WTC11 (cell line): Measurements from ENCODE around the gene ZSWIM6. TPM values are rescaled to one million over a fixed set of nuclear protein-coding genes. Genes with fewer than 3 reads are reported as not detected.

Source experiments
- ATAC-seq: fragments of 200-7000 bp; cut with Tn5 transposase; 2 replicates; pipeline ENCODE4 v1.10.0; 2021; ENCODE audit warnings: mild to moderate bottlenecking, moderate library complexity
- CTCF ChIA-PET: fragments of 300-600 bp; sonication (Branson Sonifier 250); formaldehyde crosslinking; loops from one replicate; lab custom pipeline; 2021; ENCODE audit warnings: antibody characterized with exemption; lab: Charles Lee
- POLR2A ChIA-PET: fragments of 350-600 bp; sonication (Branson Sonifier 250); formaldehyde crosslinking; loops from one replicate; lab custom pipeline; 2021; ENCODE audit warnings: antibody characterized with exemption; lab: Charles Lee
- DNase-seq: peaks from one replicate; pipeline ENCODE4 v3.0.0; 2021; ENCODE audit warnings: low spot score
- H3K27ac Mint-ChIP-seq: 2 replicates; pipeline ENCODE4 v1.8.0; 2021; ENCODE audit warnings: mixed read lengths
- H3K27me3 Mint-ChIP-seq: 2 replicates; pipeline ENCODE4 v1.8.0; 2021; ENCODE audit warnings: low read depth, mild to moderate bottlenecking, moderate library complexity, mixed read lengths
- H3K36me3 Mint-ChIP-seq: 2 replicates; pipeline ENCODE4 v1.8.0; 2021; ENCODE audit warnings: mixed read lengths
- H3K4me1 Mint-ChIP-seq: 2 replicates; pipeline ENCODE4 v1.8.0; 2022; ENCODE audit warnings: mixed read lengths
- H3K4me3 Mint-ChIP-seq: 2 replicates; pipeline ENCODE4 v1.8.0; 2021; ENCODE audit warnings: mild to moderate bottlenecking, moderate library complexity, mixed read lengths
- H3K9me3 Mint-ChIP-seq: 2 replicates; pipeline ENCODE4 v1.8.0; 2021; ENCODE audit warnings: mixed read lengths
- CBFB ChIP-seq: sonication (generic); formaldehyde crosslinking; IDR thresholded peaks from 2 replicates; pipeline ENCODE4 v1.8.1; 2022; ENCODE audit warnings: mild to moderate bottlenecking, low read depth, missing genetic modification reagents
- JUN ChIP-seq: sonication (generic); formaldehyde crosslinking; IDR thresholded peaks from 2 replicates; pipeline ENCODE4 v1.8.0; 2023; ENCODE audit warnings: mild to moderate bottlenecking, missing genetic modification reagents
- NR1H2 ChIP-seq: sonication (generic); formaldehyde crosslinking; IDR thresholded peaks from 2 replicates; pipeline ENCODE4 v1.9.0; 2021; ENCODE audit warnings: mild to moderate bottlenecking, moderate library complexity, missing genetic modification reagents
- OVOL2 ChIP-seq: fragments of 250-450 bp; sonication (Bioruptor Pico); IDR thresholded peaks from 2 replicates; pipeline ENCODE4 v1.9.0; 2021; ENCODE audit warnings: mild to moderate bottlenecking, borderline replicate concordance
- RELA ChIP-seq: sonication (generic); formaldehyde crosslinking; IDR thresholded peaks from 2 replicates; pipeline ENCODE4 v1.8.1; 2022; ENCODE audit warnings: missing genetic modification reagents, mild to moderate bottlenecking, borderline replicate concordance
- ZNF416 ChIP-seq: fragments of 250-450 bp; sonication (Bioruptor Pico); IDR thresholded peaks from 2 replicates; pipeline ENCODE4 v1.9.0; 2021; ENCODE audit warnings: mild to moderate bottlenecking, inconsistent platforms
- total RNA-seq: library from RNA; stranded (reverse); gene quantifications from 3 replicates; pipeline ENCODE4 v1.2.3, GENCODE V29; 2021
- TF ChIP-seq, protein P1 (sequence below): sonication (generic); formaldehyde crosslinking; IDR thresholded peaks from 2 replicates; pipeline ENCODE4 v1.8.1; 2023; ENCODE audit warnings: mild to moderate bottlenecking, moderate library complexity, missing genetic modification reagents
- TF ChIP-seq, protein P2 (sequence below): sonication (generic); formaldehyde crosslinking; IDR thresholded peaks from 2 replicates; pipeline ENCODE4 v1.8.0; 2023; ENCODE audit warnings: missing genetic modification reagents
- TF ChIP-seq, protein P3 (sequence below): sonication (generic); formaldehyde crosslinking; conservative IDR thresholded peaks from 2 replicates; pipeline ENCODE4 v1.8.1; 2023; ENCODE audit warnings: mild to moderate bottlenecking, low read depth, missing genetic modification reagents, moderate library complexity
- TF ChIP-seq, protein P4 (sequence below): sonication (generic); formaldehyde crosslinking; IDR thresholded peaks from 2 replicates; pipeline ENCODE4 v1.8.0; 2022; ENCODE audit warnings: mild to moderate bottlenecking, missing genetic modification reagents
- TF ChIP-seq, protein P5 (sequence below): fragments of 200-600 bp; IDR thresholded peaks from 2 replicates; pipeline ENCODE4 v1.8.0; 2022; ENCODE audit warnings: antibody characterized with exemption
- TF ChIP-seq, protein P6 (sequence below): fragments of 250-450 bp; sonication (Bioruptor Pico); IDR thresholded peaks from 2 replicates; pipeline ENCODE4 v1.9.0; 2021; ENCODE audit warnings: mild to moderate bottlenecking
- TF ChIP-seq, protein P7 (sequence below): sonication (generic); formaldehyde crosslinking; conservative IDR thresholded peaks from 2 replicates; pipeline ENCODE4 v1.8.1; 2022; ENCODE audit warnings: mild to moderate bottlenecking, missing genetic modification reagents
- TF ChIP-seq, protein P8 (sequence below): sonication (generic); formaldehyde crosslinking; IDR thresholded peaks from 2 replicates; pipeline ENCODE4 v1.8.0; 2022; ENCODE audit warnings: mild to moderate bottlenecking, missing genetic modification reagents
- TF ChIP-seq, protein P9 (sequence below): sonication (generic); formaldehyde crosslinking; IDR thresholded peaks from 2 replicates; pipeline ENCODE4 v1.8.1; 2022; ENCODE audit warnings: mild to moderate bottlenecking, moderate library complexity, missing genetic modification reagents

Gene ZSWIM6
- total RNA-seq, 1 experiment from 2014 or later = 12.5 TPM

DNA sequence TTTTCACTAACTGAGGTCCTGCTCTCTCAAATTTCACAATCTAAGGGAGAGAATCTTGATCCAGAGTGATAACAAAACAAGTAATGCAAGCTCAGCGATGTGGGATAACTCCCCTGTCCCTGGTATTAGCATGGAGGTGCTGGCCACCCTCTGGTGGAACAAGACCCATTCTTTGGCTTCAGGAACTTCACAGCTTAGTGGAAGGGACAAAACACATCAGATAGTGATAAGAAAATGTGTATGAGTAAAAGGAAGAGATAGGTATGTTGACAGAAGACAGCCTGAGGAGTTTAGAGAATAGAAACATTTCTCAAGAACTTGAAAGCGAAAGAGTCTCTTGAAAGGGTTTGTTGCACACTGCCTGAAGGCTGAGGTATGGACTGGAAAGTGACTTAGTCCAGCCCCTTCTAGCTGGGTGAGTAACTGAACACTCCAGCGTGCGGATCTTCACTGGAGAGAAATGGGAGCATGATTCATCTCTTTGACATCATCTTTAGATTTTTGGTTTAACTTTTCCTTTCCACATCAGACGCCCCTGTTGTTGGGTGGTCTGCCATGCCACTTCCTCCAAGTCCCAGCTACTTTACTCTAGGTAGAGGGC, 25.4 kb upstream of the ZSWIM6 start (continued):
- no peak for TF ChIP-seq OVOL2
- TF ChIP-seq NR1H2 (CRISPR knock-in tag) = no peak
- TF ChIP-seq, protein P1, sequence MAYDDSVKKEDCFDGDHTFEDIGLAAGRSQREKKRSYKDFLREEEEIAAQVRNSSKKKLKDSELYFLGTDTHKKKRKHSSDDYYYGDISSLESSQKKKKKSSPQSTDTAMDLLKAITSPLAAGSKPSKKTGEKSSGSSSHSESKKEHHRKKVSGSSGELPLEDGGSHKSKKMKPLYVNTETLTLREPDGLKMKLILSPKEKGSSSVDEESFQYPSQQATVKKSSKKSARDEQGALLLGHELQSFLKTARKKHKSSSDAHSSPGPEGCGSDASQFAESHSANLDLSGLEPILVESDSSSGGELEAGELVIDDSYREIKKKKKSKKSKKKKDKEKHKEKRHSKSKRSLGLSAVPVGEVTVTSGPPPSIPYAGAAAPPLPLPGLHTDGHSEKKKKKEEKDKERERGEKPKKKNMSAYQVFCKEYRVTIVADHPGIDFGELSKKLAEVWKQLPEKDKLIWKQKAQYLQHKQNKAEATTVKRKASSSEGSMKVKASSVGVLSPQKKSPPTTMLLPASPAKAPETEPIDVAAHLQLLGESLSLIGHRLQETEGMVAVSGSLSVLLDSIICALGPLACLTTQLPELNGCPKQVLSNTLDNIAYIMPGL = no peak
- TF ChIP-seq, protein P2, sequence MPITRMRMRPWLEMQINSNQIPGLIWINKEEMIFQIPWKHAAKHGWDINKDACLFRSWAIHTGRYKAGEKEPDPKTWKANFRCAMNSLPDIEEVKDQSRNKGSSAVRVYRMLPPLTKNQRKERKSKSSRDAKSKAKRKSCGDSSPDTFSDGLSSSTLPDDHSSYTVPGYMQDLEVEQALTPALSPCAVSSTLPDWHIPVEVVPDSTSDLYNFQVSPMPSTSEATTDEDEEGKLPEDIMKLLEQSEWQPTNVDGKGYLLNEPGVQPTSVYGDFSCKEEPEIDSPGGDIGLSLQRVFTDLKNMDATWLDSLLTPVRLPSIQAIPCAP (CRISPR knock-in tag) = no peak
- TF ChIP-seq, protein P3, sequence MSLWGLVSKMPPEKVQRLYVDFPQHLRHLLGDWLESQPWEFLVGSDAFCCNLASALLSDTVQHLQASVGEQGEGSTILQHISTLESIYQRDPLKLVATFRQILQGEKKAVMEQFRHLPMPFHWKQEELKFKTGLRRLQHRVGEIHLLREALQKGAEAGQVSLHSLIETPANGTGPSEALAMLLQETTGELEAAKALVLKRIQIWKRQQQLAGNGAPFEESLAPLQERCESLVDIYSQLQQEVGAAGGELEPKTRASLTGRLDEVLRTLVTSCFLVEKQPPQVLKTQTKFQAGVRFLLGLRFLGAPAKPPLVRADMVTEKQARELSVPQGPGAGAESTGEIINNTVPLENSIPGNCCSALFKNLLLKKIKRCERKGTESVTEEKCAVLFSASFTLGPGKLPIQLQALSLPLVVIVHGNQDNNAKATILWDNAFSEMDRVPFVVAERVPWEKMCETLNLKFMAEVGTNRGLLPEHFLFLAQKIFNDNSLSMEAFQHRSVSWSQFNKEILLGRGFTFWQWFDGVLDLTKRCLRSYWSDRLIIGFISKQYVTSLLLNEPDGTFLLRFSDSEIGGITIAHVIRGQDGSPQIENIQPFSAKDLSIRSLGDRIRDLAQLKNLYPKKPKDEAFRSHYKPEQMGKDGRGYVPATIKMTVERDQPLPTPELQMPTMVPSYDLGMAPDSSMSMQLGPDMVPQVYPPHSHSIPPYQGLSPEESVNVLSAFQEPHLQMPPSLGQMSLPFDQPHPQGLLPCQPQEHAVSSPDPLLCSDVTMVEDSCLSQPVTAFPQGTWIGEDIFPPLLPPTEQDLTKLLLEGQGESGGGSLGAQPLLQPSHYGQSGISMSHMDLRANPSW (CRISPR knock-in tag) = no peak
- no peak for TF ChIP-seq JUN (CRISPR knock-in tag)
- TF ChIP-seq, protein P4, sequence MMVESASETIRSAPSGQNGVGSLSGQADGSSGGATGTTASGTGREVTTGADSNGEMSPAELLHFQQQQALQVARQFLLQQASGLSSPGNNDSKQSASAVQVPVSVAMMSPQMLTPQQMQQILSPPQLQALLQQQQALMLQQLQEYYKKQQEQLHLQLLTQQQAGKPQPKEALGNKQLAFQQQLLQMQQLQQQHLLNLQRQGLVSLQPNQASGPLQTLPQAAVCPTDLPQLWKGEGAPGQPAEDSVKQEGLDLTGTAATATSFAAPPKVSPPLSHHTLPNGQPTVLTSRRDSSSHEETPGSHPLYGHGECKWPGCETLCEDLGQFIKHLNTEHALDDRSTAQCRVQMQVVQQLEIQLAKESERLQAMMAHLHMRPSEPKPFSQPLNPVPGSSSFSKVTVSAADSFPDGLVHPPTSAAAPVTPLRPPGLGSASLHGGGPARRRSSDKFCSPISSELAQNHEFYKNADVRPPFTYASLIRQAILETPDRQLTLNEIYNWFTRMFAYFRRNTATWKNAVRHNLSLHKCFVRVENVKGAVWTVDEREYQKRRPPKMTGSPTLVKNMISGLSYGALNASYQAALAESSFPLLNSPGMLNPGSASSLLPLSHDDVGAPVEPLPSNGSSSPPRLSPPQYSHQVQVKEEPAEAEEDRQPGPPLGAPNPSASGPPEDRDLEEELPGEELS (CRISPR knock-in tag) = no peak

DNA sequence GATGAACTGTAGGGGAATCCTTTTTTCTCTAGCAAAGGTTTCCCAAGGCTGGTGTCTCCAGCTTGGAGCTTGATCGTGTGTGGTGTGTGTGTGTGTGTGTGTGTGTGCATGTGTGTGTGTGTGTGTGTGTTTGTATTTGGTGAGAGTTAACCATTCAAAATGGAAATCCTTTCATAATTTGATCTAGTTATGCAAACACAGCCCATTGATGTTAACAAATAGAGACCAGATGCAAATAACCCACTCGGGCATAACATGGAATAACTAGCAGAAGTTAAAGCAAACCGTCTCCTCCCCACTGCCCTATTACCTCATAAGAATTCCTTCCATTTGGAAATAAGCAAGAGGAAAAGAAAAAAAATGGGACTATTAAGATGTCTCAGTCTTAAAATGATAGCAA, 24.9 kb upstream of the ZSWIM6 start:
- ChIA-PET POLR2A (no interaction called here), CTCF (interaction anchor here (1.6 kb wide), 1 partner anchor 30 kb away, joined by 4 read pairs; no protein-coding TSS in a partner anchor)
- Mint-ChIP-seq H3K36me3 (no peaks in the 10 kb centered on the region), H3K9me3 (no peaks in the 10 kb centered on the region), H3K27me3 (peaks cover 46% of the 10 kb centered on the region), H3K4me3 (no peak overlapping the region), H3K4me1 (peaks cover 10% of the 10 kb centered on the region), H3K27ac (no peak overlapping the region)
- ATAC-seq = no peak
- no peak for TF ChIP-seq CBFB (CRISPR knock-in tag)
- TF ChIP-seq, protein P5, sequence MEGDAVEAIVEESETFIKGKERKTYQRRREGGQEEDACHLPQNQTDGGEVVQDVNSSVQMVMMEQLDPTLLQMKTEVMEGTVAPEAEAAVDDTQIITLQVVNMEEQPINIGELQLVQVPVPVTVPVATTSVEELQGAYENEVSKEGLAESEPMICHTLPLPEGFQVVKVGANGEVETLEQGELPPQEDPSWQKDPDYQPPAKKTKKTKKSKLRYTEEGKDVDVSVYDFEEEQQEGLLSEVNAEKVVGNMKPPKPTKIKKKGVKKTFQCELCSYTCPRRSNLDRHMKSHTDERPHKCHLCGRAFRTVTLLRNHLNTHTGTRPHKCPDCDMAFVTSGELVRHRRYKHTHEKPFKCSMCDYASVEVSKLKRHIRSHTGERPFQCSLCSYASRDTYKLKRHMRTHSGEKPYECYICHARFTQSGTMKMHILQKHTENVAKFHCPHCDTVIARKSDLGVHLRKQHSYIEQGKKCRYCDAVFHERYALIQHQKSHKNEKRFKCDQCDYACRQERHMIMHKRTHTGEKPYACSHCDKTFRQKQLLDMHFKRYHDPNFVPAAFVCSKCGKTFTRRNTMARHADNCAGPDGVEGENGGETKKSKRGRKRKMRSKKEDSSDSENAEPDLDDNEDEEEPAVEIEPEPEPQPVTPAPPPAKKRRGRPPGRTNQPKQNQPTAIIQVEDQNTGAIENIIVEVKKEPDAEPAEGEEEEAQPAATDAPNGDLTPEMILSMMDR = no peak
- TF ChIP-seq, protein P6, sequence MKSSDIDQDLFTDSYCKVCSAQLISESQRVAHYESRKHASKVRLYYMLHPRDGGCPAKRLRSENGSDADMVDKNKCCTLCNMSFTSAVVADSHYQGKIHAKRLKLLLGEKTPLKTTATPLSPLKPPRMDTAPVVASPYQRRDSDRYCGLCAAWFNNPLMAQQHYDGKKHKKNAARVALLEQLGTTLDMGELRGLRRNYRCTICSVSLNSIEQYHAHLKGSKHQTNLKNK (CRISPR knock-in tag) = no peak
- TF ChIP-seq, protein P7, sequence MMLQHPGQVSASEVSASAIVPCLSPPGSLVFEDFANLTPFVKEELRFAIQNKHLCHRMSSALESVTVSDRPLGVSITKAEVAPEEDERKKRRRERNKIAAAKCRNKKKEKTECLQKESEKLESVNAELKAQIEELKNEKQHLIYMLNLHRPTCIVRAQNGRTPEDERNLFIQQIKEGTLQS (CRISPR knock-in tag) = no peak
- no peak for DNase-seq

DNA sequence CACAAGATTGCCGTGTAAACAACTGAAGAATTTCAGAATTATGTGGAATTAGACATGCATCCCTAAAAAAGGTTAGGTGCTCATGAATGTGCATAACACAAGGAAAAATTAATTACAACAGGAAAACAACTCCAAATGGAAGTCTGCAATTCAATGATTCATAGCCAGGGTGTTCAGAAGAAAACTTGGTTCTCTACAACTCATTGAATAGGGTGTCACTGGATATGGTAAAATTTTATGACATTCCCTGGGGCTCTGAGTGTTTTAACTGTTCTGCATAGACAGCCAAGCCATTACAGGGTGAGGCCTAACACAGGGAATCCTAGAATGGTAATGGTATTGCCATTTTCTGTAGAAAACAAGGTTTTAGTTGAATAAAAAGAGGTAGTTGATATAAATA, 24.4 kb upstream of the ZSWIM6 start:
- ATAC-seq (no peak), DNase-seq (no peak)
- Mint-ChIP-seq H3K9me3 (no peaks in the 10 kb centered on the region), H3K36me3 (no peaks in the 10 kb centered on the region), H3K27ac (no peak overlapping the region), H3K4me1 (peaks cover 10% of the 10 kb centered on the region), H3K27me3 (peaks cover 51% of the 10 kb centered on the region), H3K4me3 (no peak overlapping the region)
- POLR2A ChIA-PET = no interaction called here
- CTCF ChIA-PET = no interaction called here
- TF ChIP-seq, protein P8, sequence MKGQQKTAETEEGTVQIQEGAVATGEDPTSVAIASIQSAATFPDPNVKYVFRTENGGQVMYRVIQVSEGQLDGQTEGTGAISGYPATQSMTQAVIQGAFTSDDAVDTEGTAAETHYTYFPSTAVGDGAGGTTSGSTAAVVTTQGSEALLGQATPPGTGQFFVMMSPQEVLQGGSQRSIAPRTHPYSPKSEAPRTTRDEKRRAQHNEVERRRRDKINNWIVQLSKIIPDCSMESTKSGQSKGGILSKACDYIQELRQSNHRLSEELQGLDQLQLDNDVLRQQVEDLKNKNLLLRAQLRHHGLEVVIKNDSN (CRISPR knock-in tag) = no peak
- TF ChIP-seq ZNF416 (CRISPR knock-in tag) (no peak), RELA (no peak), CBFB (CRISPR knock-in tag) (no peak)
- TF ChIP-seq, protein P1 = no peak
- TF ChIP-seq, protein P9, sequence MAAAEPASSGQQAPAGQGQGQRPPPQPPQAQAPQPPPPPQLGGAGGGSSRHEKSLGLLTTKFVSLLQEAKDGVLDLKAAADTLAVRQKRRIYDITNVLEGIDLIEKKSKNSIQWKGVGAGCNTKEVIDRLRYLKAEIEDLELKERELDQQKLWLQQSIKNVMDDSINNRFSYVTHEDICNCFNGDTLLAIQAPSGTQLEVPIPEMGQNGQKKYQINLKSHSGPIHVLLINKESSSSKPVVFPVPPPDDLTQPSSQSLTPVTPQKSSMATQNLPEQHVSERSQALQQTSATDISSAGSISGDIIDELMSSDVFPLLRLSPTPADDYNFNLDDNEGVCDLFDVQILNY = no peak
